IMR-90 (cell line): ENCODE results near the gene TMA7. TPM values are rescaled to one million over a fixed set of nuclear protein-coding genes. Genes with fewer than 3 reads are reported as not detected.

Experiments used
- ATAC-seq: fragments of 200-7000 bp; cut with Tn5 transposase; 2 replicates; pipeline ENCODE4 v1.9.1; 2020; ENCODE audit warnings: low read depth, mild to moderate bottlenecking, moderate library complexity
- BruUV-seq: library from RNA; stranded (reverse); fragments of 400-500 nt; replicated peaks from 2 replicates; lab custom pipeline; 2021; lab: Mats Ljungman, UMichigan
- CTCF ChIA-PET: fragments of 300-600 bp; formaldehyde crosslinking; extraction: SDS; loops from one replicate; lab custom pipeline; 2021; ENCODE audit warnings: antibody characterized with exemption; lab: Yijun Ruan, JAX
- POLR2A ChIA-PET: fragments of 300-600 bp; sonication (Branson Sonifier 250); formaldehyde crosslinking; loops from one replicate; lab custom pipeline; 2022; ENCODE audit warnings: antibody characterized with exemption; ENCODE audit not compliant: unreplicated experiment; lab: Charles Lee
- DNase-seq: peaks from one replicate; pipeline ENCODE4 v3.0.0; 2013
- H2AFZ ChIP-seq: replicated peaks from 2 replicates; pipeline ENCODE3; 2013; ENCODE audit warnings: low read length, mild to moderate bottlenecking; ENCODE audit not compliant: poor library complexity
- H2AK5ac ChIP-seq: 2 replicates; pipeline ENCODE4 v1.6.1; 2013; ENCODE audit warnings: low read depth, low read length, inconsistent platforms
- H2AK9ac ChIP-seq: replicated peaks from 2 replicates; pipeline ENCODE3; 2013; ENCODE audit warnings: mild to moderate bottlenecking, low read depth, low read length, moderate library complexity; ENCODE audit not compliant: poor library complexity
- H2BK120ac ChIP-seq: 2 replicates; pipeline ENCODE4 v1.6.1; 2013; ENCODE audit warnings: low read depth, low read length, inconsistent platforms
- H2BK15ac ChIP-seq: 3 replicates; pipeline ENCODE4 v1.6.1; 2013; ENCODE audit warnings: low read depth, low read length, inconsistent platforms
- H2BK20ac ChIP-seq: 2 replicates; pipeline ENCODE4 v1.6.1; 2013; ENCODE audit warnings: low read depth, mild to moderate bottlenecking, inconsistent platforms, low read length, moderate library complexity
- H2BK5ac ChIP-seq: 2 replicates; pipeline ENCODE4 v1.6.1; 2013; ENCODE audit warnings: mild to moderate bottlenecking, low read depth, low read length, inconsistent platforms; ENCODE audit not compliant: poor library complexity, severe bottlenecking
- H3K14ac ChIP-seq: replicated peaks from 2 replicates; pipeline ENCODE4 v1.6.1; 2013; ENCODE audit warnings: low read depth, low read length, inconsistent platforms
- H3K18ac ChIP-seq: 2 replicates; pipeline ENCODE4 v1.6.1; 2013; ENCODE audit warnings: low read depth, low read length, control low read depth
- H3K23ac ChIP-seq: 2 replicates; pipeline ENCODE4 v1.6.1; 2013; ENCODE audit warnings: low read depth, low read length, inconsistent platforms
- H3K27ac ChIP-seq: 2 replicates; pipeline ENCODE4 v1.5.1; 2013; ENCODE audit warnings: mild to moderate bottlenecking, control low read depth, low read length; ENCODE audit not compliant: insufficient read depth
- H3K27me3 ChIP-seq: 2 replicates; pipeline ENCODE4 v1.6.1; 2013; ENCODE audit warnings: low read length; ENCODE audit not compliant: control insufficient read depth, insufficient read depth
- H3K36me3 ChIP-seq: 2 replicates; pipeline ENCODE4 v1.6.1; 2013; ENCODE audit warnings: low read length, mixed read lengths; ENCODE audit not compliant: control insufficient read depth, insufficient read depth
- H3K4ac ChIP-seq: 2 replicates; pipeline ENCODE4 v1.6.1; 2013; ENCODE audit warnings: low read depth, low read length, inconsistent platforms
- H3K4me1 ChIP-seq: 2 replicates; pipeline ENCODE4 v1.6.1; 2013; ENCODE audit warnings: low read length, mixed read lengths; ENCODE audit not compliant: control insufficient read depth, insufficient read depth
- H3K4me2 ChIP-seq: 2 replicates; pipeline ENCODE4 v1.6.1; 2013; ENCODE audit warnings: low read depth, mild to moderate bottlenecking, control low read depth, low read length, moderate library complexity
- H3K4me3 ChIP-seq: 2 replicates; pipeline ENCODE4 v1.5.1; 2013; ENCODE audit warnings: low read depth, mild to moderate bottlenecking, control low read depth, low read length, moderate library complexity; ENCODE audit not compliant: insufficient read depth
- H3K56ac ChIP-seq: 2 replicates; pipeline ENCODE4 v1.6.1; 2013; ENCODE audit warnings: low read length, inconsistent platforms; ENCODE audit not compliant: insufficient read depth; ENCODE audit errors: extremely low read depth
- H3K79me1 ChIP-seq, 2 experiments: 2 replicates each; pipeline ENCODE4 v1.6.1; 2013; ENCODE audit warnings: low read length in 2 of 2, inconsistent platforms in 1 of 2, low read depth in 1 of 2
- H3K9ac ChIP-seq: 2 replicates; pipeline ENCODE4 v1.6.1; 2013; ENCODE audit warnings: low read depth, low read length, control low read depth
- H3K9me1 ChIP-seq: 2 replicates; pipeline ENCODE4 v1.6.1; 2013; ENCODE audit warnings: low read length, inconsistent platforms; ENCODE audit not compliant: insufficient read depth
- H3K9me3 ChIP-seq: 2 replicates; pipeline ENCODE4 v1.6.1; 2013; ENCODE audit warnings: low read length; ENCODE audit not compliant: control insufficient read depth, insufficient read depth
- H4K20me1 ChIP-seq: 2 replicates; pipeline ENCODE4 v1.6.1; 2013; ENCODE audit warnings: low read length, inconsistent platforms; ENCODE audit not compliant: insufficient read depth
- H4K5ac ChIP-seq: 2 replicates; pipeline ENCODE4 v1.6.1; 2013; ENCODE audit warnings: mild to moderate bottlenecking, low read depth, low read length, control low read depth
- H4K8ac ChIP-seq, 2 experiments: 2 replicates each; pipeline ENCODE4 v1.6.1; 2013; ENCODE audit warnings: low read depth in 2 of 2, low read length in 2 of 2, control low read depth in 1 of 2, inconsistent platforms in 1 of 2
- H4K91ac ChIP-seq: 2 replicates; pipeline ENCODE4 v1.6.1; 2013; ENCODE audit warnings: low read depth, low read length, inconsistent platforms; ENCODE audit not compliant: insufficient read depth
- MXI1 ChIP-seq: IDR thresholded peaks from 2 replicates; pipeline ENCODE4 v1.6.1; 2012; ENCODE audit warnings: low read depth, mild to moderate bottlenecking, low read length, moderate library complexity, borderline replicate concordance
- whole genome bisulfite sequencing, 2 experiments: methylation state at CpG; one replicate each; pipeline versions ENCODE4 v1.1.5 to v1.1.7; 2013; ENCODE audit warnings: missing lambda C conversion rate in 2 of 2; ENCODE audit not compliant: insufficient read length in 1 of 2; ENCODE audit errors: extremely low coverage in 2 of 2; 5-methylcytosine and 5-hydroxymethylcytosine counted together
- dilution Hi-C: fragments of 300-500 bp; cut with HindIII; formaldehyde crosslinking; loops from one replicate; pipeline ENCODE4 v1.14.3; 2018; ENCODE audit warnings: low sequenced_read_pairs; ENCODE audit not compliant: unreplicated experiment
- in situ Hi-C: fragments of 300-500 bp; cut with MboI; formaldehyde crosslinking; loops from 3 replicates; pipeline ENCODE4 v1.14.3; 2019; ENCODE audit warnings: low sequenced_read_pairs, inconsistent platforms, mixed read lengths
- intact Hi-C: fragments of 100-400 bp; cut with micrococcal nuclease; formaldehyde crosslinking; loops from 2 replicates; pipeline ENCODE4 v1.10.0; 2022
- polyA plus RNA-seq, 3 experiments: library from polyadenylated mRNA; depleted of rRNA; stranded (reverse); fragments of >200 nt; gene quantifications; 2 replicates each; pipeline ENCODE4 v1.2.3, GENCODE V29; 2012; ENCODE audit warnings: low replicate concordance in 1 of 3
- total RNA-seq: library from RNA; depleted of rRNA; stranded (reverse); fragments of >200 nt; gene quantifications from 2 replicates; pipeline ENCODE4 v1.2.3, GENCODE V29; 2012

TMA7 gene
- total and polyA plus RNA-seq, 2 of the 4 experiments (the other 2 are of a cell fraction) = 81.9 to 240 TPM

DNA sequence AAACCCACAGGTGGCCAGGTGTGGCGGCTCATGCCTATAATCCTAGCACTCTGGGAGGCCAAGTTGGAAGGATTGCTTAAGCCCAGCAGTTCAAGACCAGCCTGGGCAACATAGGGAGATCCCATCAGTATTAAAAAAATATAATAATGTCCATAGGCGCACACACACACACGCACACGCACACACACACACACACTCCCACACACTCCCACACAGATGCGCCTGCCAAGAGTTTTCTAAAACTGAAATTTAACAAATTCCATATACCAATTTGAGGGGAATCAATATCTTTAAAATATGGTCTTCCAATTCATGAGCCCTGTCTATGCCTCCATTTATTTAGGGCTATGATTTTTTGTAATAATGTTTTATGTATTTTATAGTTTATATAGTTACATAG lies 46.9 kb downstream of the TMA7 start:
- BruUV-seq = no TSS peak
- Histone ChIP-seq H3K56ac (no peak overlapping the region), H4K5ac (no peak overlapping the region), H2BK120ac (no peak overlapping the region), H2AK5ac (no peak overlapping the region), H3K4me3 (no peak overlapping the region), H3K27me3 (no peaks in the 10 kb centered on the region), H2AK9ac (no peak overlapping the region), H4K8ac (no peak overlapping the region), H3K4ac (no peak overlapping the region), H4K91ac (no peak overlapping the region), H3K14ac (no peak overlapping the region), H3K23ac (no peak overlapping the region), H2BK20ac (no peak overlapping the region), H3K4me2 (no peak overlapping the region), H2BK5ac (no peak overlapping the region), H3K79me1 (no peaks in the 10 kb centered on the region; a peak in 2 of 4 replicates), H3K9ac (no peak overlapping the region), H2AFZ (no peak overlapping the region), H3K9me3 (no peaks in the 10 kb centered on the region), H3K27ac (no peak overlapping the region), H3K9me1 (no peaks in the 10 kb centered on the region), H3K4me1 (no peaks in the 10 kb centered on the region), H3K18ac (no peak overlapping the region), H3K36me3 (peaks cover 10% of the 10 kb centered on the region; the same call in 1 of the 2 replicates), H4K20me1 (no peaks in the 10 kb centered on the region), H2BK15ac (no peak overlapping the region)
- CTCF ChIA-PET = no interaction called here
- intact Hi-C loops (no loop called here), in situ Hi-C loops (no loop called here), dilution Hi-C loops (no loop called here)
- TF ChIP-seq MXI1 = no peak
- ATAC-seq (no peak), DNase-seq (no peak)
- POLR2A ChIA-PET = no interaction called here
- WGBS, 2 experiments = no CpG with 5 or more reads among the region's 5 CpGs
